Thyroid gland (tissue), 4 donors: ENCODE data around the gene DCLRE1A. TPM values are rescaled to one million over a fixed set of nuclear protein-coding genes. Genes with fewer than 3 reads are reported as not detected.
A peak's percentile ranks its signal among the peaks of the same experiment; 100 is the strongest.

ENCODE experiments used
- DNase-seq, 2 donors: peaks; one replicate each; pipeline ENCODE4 v3.0.0-alpha.2; 2019
- H3K27ac ChIP-seq, 3 donors: fragments of 200-600 bp; sonication (generic); 1 replicate in 2 of 3; 2 replicates in 1 of 3; pipeline ENCODE4 v1.5.1; 2016 to 2019; ENCODE audit warnings: mild to moderate bottlenecking in 1 of 3, moderate library complexity in 1 of 3
- H3K27me3 ChIP-seq: fragments of 200-600 bp; sonication (generic); one replicate; pipeline ENCODE4 v1.5.1; 2019
- H3K36me3 ChIP-seq, 2 donors: fragments of 200-600 bp; sonication (generic); one replicate each; pipeline ENCODE4 v1.5.1; 2016 to 2019
- H3K4me1 ChIP-seq, 2 donors: fragments of 200-600 bp; sonication (generic); one replicate each; pipeline ENCODE4 v1.5.1; 2017 to 2019
- H3K4me3 ChIP-seq, 3 donors: fragments of 200-600 bp; sonication (generic); replicated peaks in 1 of 3; 1 replicate in 2 of 3; 2 replicates in 1 of 3; pipeline ENCODE4 v1.5.1; 2016; ENCODE audit warnings: mild to moderate bottlenecking in 1 of 3
- H3K9me3 ChIP-seq: fragments of 200-600 bp; sonication (generic); one replicate; pipeline ENCODE4 v1.5.1; 2017
- CTCF ChIP-seq, 6 experiments: fragments of 200-600 bp in 3 of 6; fragments of 450-650 bp in 3 of 6; sonication (generic) in 3 of 6; IDR thresholded peaks; one replicate each; pipeline ENCODE4 v1.5.1; 2016 to 2019; ENCODE audit warnings: antibody characterized with exemption in 6 of 6, mild to moderate bottlenecking in 2 of 6, inconsistent platforms in 1 of 6, moderate library complexity in 1 of 6
- POLR2A ChIP-seq, 2 donors: fragments of 450-650 bp; IDR thresholded peaks; one replicate each; pipeline ENCODE4 v1.6.1; 2017; ENCODE audit warnings: antibody characterized with exemption in 2 of 2, mild to moderate bottlenecking in 2 of 2, moderate library complexity in 1 of 2
- whole genome bisulfite sequencing, 2 donors: methylation state at CpG; one replicate each; pipeline ENCODE4 v1.1.5; 2017; 5-methylcytosine and 5-hydroxymethylcytosine counted together
- intact Hi-C: fragments of 100-400 bp; cut with DNase I; formaldehyde crosslinking; loops from one replicate; pipeline ENCODE4 v1.15.1; 2023
- total RNA-seq, 4 donors: library from RNA; depleted of rRNA; stranded (reverse); fragments of >200 nt; gene quantifications; one replicate each; pipeline ENCODE4 v1.2.3, GENCODE V29; 2016

The DCLRE1A gene
- total RNA-seq, 4 donors from 2014 or later = 5.8 to 9.0 (median 6.8) TPM

- no peaks in the 10 kb centered on the region for H3K36me3 ChIP-seq
- H3K4me1 ChIP-seq = peaks cover 9 to 12% of the 10 kb centered on the region in 2 donors
- DNase-seq = no peak
- 92 to 96% methylated on average over 3 of the region's 3 CpGs for WGBS, 2 donors
- H3K27me3 ChIP-seq = no peaks in the 10 kb centered on the region
- no peak overlapping the region for H3K4me3 ChIP-seq
- no peak overlapping the region for H3K27ac ChIP-seq
- TF ChIP-seq POLR2A (IDR thresholded peaks at IDR 0.05) (no peak), CTCF (IDR thresholded peaks at IDR 0.05) (no peak)
- no peaks in the 10 kb centered on the region for H3K9me3 ChIP-seq
- intact Hi-C loops = no loop called here
Observed at GRCh38 chr10:113872139-113873030, 18.5 kb upstream of the DCLRE1A start.

- Histone ChIP-seq H3K9me3 (no peaks in the 10 kb centered on the region), H3K4me3 (no peak overlapping the region), H3K27me3 (no peaks in the 10 kb centered on the region), H3K36me3 (no peaks in the 10 kb centered on the region), H3K4me1 (peaks cover 0 to 10% of the 10 kb centered on the region in 2 donors), H3K27ac (no peak overlapping the region)
- 93 to 94% methylated on average over 2 of the region's 2 CpGs for WGBS, 2 donors
- no peak for DNase-seq
- TF ChIP-seq CTCF (IDR thresholded peaks at IDR 0.05) (no peak), POLR2A (IDR thresholded peaks at IDR 0.05) (no peak)
- intact Hi-C loops = no loop called here
Observed at GRCh38 chr10:113869789-113870188, 15.9 kb upstream of the DCLRE1A start.

GRCh38 chr10:113867904-113868303 is 14.0 kb upstream of the DCLRE1A start:
- H3K4me1 ChIP-seq = peaks cover 0 to 7% of the 10 kb centered on the region in 2 donors
- no peak overlapping the region for H3K4me3 ChIP-seq
- intact Hi-C loops = no loop called here
- H3K9me3 ChIP-seq = no peaks in the 10 kb centered on the region
- DNase-seq = no peak
- no peaks in the 10 kb centered on the region for H3K27me3 ChIP-seq
- H3K36me3 ChIP-seq = no peaks in the 10 kb centered on the region
- no peak overlapping the region for H3K27ac ChIP-seq
- 86 to 90% methylated on average over 4 of the region's 4 CpGs for WGBS, 2 donors
- TF ChIP-seq CTCF (IDR thresholded peaks at IDR 0.05) = no peak
- TF ChIP-seq POLR2A (IDR thresholded peaks at IDR 0.05) = no peak

- Histone ChIP-seq H3K36me3 (peaks cover 0 to under 1% of the 10 kb centered on the region in 2 donors), H3K4me3 (no peak overlapping the region), H3K4me1 (peaks cover 0 to 7% of the 10 kb centered on the region in 2 donors), H3K27me3 (no peaks in the 10 kb centered on the region), H3K9me3 (no peaks in the 10 kb centered on the region), H3K27ac (no peak overlapping the region)
- DNase-seq = peak; percentile 10 to 11
- intact Hi-C loops = no loop called here
- WGBS, 2 donors = 95 to 96% methylated on average over 5 of the region's 5 CpGs
- TF ChIP-seq CTCF (IDR thresholded peaks at IDR 0.05) (no peak), POLR2A (IDR thresholded peaks at IDR 0.05) (no peak)
Observed at GRCh38 chr10:113866551-113867394, 12.9 kb upstream of the DCLRE1A start.
